ENCODE measurements around the gene PEX10.

PEX10 gene

GRCh38 chr1:2409745-2410144 lies 2.6 kb downstream of the PEX10 start:
- TF ChIP-seq Cebpa-rat (IDR thresholded peaks at IDR 0.05): no peak
- Histone ChIP-seq H3K4me1 (peaks cover 28% of the 10 kb centered on the region), H3K27me3 (no peaks in the 10 kb centered on the region), H3K9ac (no peak overlapping the region), H3K9me3 (no peaks in the 10 kb centered on the region), H3K27ac (no peak overlapping the region), H3K36me3 (peaks cover 53% of the 10 kb centered on the region), H3K4me3 (no peak overlapping the region), H4K20me1 (peaks cover 20% of the 10 kb centered on the region), H3K4me2 (no peak overlapping the region)

- no peak overlapping the region for H3K4me3 ChIP-seq
- H3K27me3 ChIP-seq: no peaks in the 10 kb centered on the region
- TF ChIP-seq Cebpa-rat (IDR thresholded peaks at IDR 0.05): no peak
- H3K4me2 ChIP-seq: no peak overlapping the region
- peaks cover 29% of the 10 kb centered on the region for H4K20me1 ChIP-seq
- H3K9me3 ChIP-seq: no peaks in the 10 kb centered on the region
- H3K27ac ChIP-seq: no peak overlapping the region
- H3K9ac ChIP-seq: no peak overlapping the region
- H3K4me1 ChIP-seq: peaks cover 19% of the 10 kb centered on the region
- peaks cover 62% of the 10 kb centered on the region for H3K36me3 ChIP-seq
Observed at GRCh38 chr1:2408859-2409276, 3.5 kb downstream of the PEX10 start.

- peaks cover 66% of the 10 kb centered on the region for H3K36me3 ChIP-seq
- no peak for TF ChIP-seq Cebpa-rat (IDR thresholded peaks at IDR 0.05)
- no peak overlapping the region for H3K9ac ChIP-seq
Observed at GRCh38 chr1:2408456-2408855, 3.9 kb downstream of the PEX10 start.

GRCh38 chr1:2407991-2408275 lies 4.4 kb downstream of the PEX10 start:
- H3K4me1 ChIP-seq: peaks cover 9% of the 10 kb centered on the region
- H3K9ac ChIP-seq: no peak overlapping the region
- peaks cover 71% of the 10 kb centered on the region for H3K36me3 ChIP-seq
- no peak overlapping the region for H3K4me2 ChIP-seq
- H3K27me3 ChIP-seq: no peaks in the 10 kb centered on the region
- H4K20me1 ChIP-seq: peaks cover 38% of the 10 kb centered on the region
- no peak overlapping the region for H3K4me3 ChIP-seq
- no peak for TF ChIP-seq Cebpa-rat (IDR thresholded peaks at IDR 0.05)
- H3K9me3 ChIP-seq: no peaks in the 10 kb centered on the region
- no peak overlapping the region for H3K27ac ChIP-seq

More at GRCh38 chr1:2408456-2408855, 3.9 kb downstream of the PEX10 start:
- Histone ChIP-seq H3K4me2 (no peak overlapping the region), H4K20me1 (peaks cover 33% of the 10 kb centered on the region), H3K4me3 (no peak overlapping the region), H3K9me3 (no peaks in the 10 kb centered on the region), H3K27ac (no peak overlapping the region), H3K4me1 (peaks cover 15% of the 10 kb centered on the region), H3K27me3 (no peaks in the 10 kb centered on the region)

GRCh38 chr1:2407166-2407990 lies 5.0 kb downstream of the PEX10 start:
- Histone ChIP-seq H3K4me1 (peaks cover 9% of the 10 kb centered on the region), H3K9ac (no peak overlapping the region), H3K27ac (no peak overlapping the region), H3K36me3 (peaks cover 77% of the 10 kb centered on the region), H3K9me3 (no peaks in the 10 kb centered on the region), H3K4me3 (no peak overlapping the region), H3K27me3 (no peaks in the 10 kb centered on the region), H4K20me1 (peaks cover 44% of the 10 kb centered on the region), H3K4me2 (no peak overlapping the region)
- TF ChIP-seq Cebpa-rat (IDR thresholded peaks at IDR 0.05): no peak

- Histone ChIP-seq H3K9me3 (no peaks in the 10 kb centered on the region), H3K27ac (no peak overlapping the region), H3K4me2 (no peak overlapping the region), H3K27me3 (no peaks in the 10 kb centered on the region), H3K4me1 (peaks cover 4% of the 10 kb centered on the region), H4K20me1 (peaks cover 52% of the 10 kb centered on the region), H3K36me3 (peaks cover 85% of the 10 kb centered on the region), H3K9ac (no peak overlapping the region), H3K4me3 (no peak overlapping the region)
- TF ChIP-seq Cebpa-rat (IDR thresholded peaks at IDR 0.05): no peak
Observed at GRCh38 chr1:2406451-2407041, 5.8 kb downstream of the PEX10 start.

- Histone ChIP-seq H3K9ac (no peak overlapping the region), H3K4me1 (no peaks in the 10 kb centered on the region), H3K27me3 (no peaks in the 10 kb centered on the region), H3K36me3 (peaks cover 90% of the 10 kb centered on the region), H3K27ac (no peak overlapping the region), H3K4me2 (no peak overlapping the region), H4K20me1 (peaks cover 57% of the 10 kb centered on the region), H3K4me3 (no peak overlapping the region), H3K9me3 (no peaks in the 10 kb centered on the region)
- no peak for TF ChIP-seq Cebpa-rat (IDR thresholded peaks at IDR 0.05)
Observed at GRCh38 chr1:2405588-2406295, 6.6 kb downstream of the PEX10 start.

GRCh38 chr1:2404890-2405511 lies 7.4 kb downstream of the PEX10 start:
- H3K9ac ChIP-seq: 0 out of 2 replicates have a peak overlapping the region, but pooled peaks have one; percentile 10
- no peak overlapping the region for H3K4me3 ChIP-seq
- H3K4me1 ChIP-seq: no peaks in the 10 kb centered on the region
- no peak for TF ChIP-seq Cebpa-rat (IDR thresholded peaks at IDR 0.05)
- peaks cover 93% of the 10 kb centered on the region for H3K36me3 ChIP-seq
- H4K20me1 ChIP-seq: peaks cover 64% of the 10 kb centered on the region
- H3K27ac ChIP-seq: no peak overlapping the region
- no peaks in the 10 kb centered on the region for H3K9me3 ChIP-seq
- no peak overlapping the region for H3K4me2 ChIP-seq
- no peaks in the 10 kb centered on the region for H3K27me3 ChIP-seq

- H3K27ac ChIP-seq: no peak overlapping the region
- no peak for TF ChIP-seq Cebpa-rat (IDR thresholded peaks at IDR 0.05)
- peaks cover 71% of the 10 kb centered on the region for H4K20me1 ChIP-seq
- H3K27me3 ChIP-seq: no peaks in the 10 kb centered on the region
- no peak overlapping the region for H3K4me3 ChIP-seq
- 0 out of 2 replicates have a peak overlapping the region, but pooled peaks have one; percentile 15 for H3K9ac ChIP-seq
- H3K9me3 ChIP-seq: no peaks in the 10 kb centered on the region
- peaks cover 93% of the 10 kb centered on the region for H3K36me3 ChIP-seq
- no peak overlapping the region for H3K4me2 ChIP-seq
- no peaks in the 10 kb centered on the region for H3K4me1 ChIP-seq
Observed at GRCh38 chr1:2404142-2404889, 8.0 kb downstream of the PEX10 start.
